LNCAP (cell line): ENCODE measurements around the gene COX6B2.

Experiments
- CTCF ChIP-seq: fragments of 450-650 bp; IDR thresholded peaks from 2 replicates; pipeline ENCODE4 v1.5.1; 2017; ENCODE audit warnings: mild to moderate bottlenecking

Gene COX6B2

DNA sequence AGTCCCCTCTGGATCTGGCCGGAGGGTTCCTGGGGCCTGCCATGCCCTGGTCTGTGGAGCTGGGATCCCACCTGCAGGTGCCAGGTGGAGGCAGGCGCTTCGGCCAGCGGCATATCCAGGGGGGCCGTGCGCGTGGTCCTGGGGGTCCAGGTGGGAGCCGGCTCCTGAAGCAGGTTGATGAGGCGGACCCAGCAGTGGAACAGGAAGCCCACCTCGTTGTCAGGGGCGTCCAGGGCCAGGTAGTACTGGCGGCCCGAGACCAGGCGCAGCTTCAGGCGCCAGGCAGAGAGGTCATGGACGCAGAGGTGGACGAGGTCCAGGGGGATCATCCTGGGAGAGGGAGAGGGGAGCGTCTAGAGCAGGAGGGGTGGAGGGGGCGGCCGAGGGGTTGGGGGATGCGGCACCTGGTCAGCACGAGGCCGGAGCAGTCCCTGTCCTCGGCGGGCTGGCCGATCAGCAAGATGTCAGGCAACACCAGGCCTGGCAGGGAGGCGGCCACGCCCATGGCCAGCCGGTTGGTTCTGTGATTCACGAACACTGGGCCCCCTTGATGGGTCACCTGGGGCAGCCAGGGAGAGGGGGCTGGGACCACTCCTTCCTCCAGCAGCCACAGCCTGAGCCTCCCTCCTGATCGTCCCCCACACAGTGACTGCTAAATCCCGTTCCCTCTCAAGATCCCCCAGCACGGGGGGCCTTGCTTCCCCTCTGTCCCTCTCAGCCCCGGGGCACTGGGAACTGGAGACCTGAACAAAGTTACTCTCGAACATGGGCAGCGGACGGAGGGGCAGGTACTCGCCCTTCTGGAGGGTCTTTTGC lies 7.9 kb upstream of the COX6B2 start:
- no peak for TF ChIP-seq CTCF

DNA sequence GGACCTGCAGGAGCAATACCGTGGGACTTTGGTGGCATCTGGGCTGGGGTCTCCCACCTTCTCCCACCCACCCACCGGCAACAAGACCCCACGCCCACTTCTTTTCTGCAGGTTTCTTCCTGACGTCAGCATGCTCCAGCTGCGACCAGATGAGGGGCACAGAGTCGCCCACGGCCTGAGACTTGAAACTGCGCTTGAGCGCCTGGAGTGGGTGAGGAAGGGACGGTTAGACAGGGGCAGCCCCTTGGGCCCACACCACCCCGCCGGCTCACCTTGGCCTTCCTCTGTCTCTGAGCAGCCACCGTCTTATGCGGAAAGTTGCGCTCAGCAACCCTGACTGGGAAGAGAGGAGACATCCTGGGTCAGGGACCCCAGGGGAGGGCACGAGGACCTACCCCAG lies 6.4 kb upstream of the COX6B2 start:
- no peak for TF ChIP-seq CTCF

DNA sequence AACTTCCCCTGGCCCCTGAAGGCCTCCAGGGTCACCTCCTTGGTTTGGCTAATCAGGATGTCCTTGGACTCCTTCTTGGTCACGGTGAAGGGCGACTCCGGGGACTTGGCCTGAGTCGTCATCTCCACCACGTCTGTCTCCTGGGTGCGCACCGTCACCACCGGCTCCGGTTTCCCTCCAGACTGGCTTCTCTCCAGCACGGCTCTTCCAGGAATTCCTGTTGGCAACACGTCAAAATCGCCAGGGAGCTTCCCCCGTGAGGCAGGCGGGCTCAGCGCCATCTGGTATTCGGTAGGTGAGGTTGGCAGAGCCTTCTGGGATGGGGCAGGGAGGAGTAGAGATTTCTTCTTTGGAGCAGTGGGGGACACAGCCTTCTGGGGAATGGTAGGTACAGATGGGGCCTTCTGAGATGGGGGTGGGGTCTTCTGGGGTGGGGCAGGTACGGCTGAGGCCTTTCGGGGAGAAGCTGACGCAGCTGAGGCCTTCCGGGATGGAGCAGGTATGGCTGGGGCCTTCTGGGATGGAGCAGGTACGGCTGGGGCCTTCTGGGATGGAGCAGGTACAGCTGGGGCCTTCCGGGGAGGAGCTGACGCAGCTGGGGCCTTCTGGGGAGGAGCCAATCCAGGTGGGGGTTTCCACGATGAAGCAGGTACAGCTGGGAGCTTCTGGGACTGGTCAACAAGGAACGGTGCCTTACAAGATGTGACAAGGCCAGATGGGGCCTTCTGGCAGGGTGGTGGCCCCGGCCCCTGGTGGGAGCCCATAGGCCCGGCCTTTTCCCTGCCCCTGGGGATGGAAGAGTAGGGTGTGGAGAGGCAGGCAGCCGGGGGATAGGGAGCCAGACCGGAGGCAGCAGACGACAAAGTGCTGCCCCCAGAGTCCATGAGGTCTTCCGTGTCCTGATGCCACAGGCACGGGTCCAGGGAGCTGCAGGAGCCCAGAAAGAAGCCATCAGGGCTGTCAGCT lies 4.7 kb upstream of the COX6B2 start:
- no peak for TF ChIP-seq CTCF

DNA sequence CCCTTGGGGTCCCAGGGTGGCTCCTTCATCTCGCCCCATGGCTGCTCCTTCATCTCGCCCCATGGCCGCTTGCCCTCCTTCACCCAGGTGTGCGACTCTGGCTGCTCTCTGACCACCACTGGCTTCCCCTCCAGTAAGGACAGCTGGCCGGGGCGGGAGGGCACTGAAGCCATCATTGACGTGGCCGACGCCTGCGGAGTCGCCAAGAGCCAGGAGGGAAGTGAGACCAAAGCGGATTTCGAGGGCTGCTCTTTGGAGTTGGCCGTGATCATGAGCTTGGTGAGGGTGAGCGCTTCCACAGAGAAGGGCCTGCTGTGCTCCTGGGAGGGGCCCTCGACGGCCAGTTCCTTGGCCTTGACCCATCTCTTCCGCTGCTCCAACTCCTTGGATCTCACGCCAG lies 4.0 kb upstream of the COX6B2 start:
- no peak for TF ChIP-seq CTCF

- no peak for TF ChIP-seq CTCF
Observed at GRCh38 chr19:55355213-55355821, 798 bp upstream of the COX6B2 start.

DNA sequence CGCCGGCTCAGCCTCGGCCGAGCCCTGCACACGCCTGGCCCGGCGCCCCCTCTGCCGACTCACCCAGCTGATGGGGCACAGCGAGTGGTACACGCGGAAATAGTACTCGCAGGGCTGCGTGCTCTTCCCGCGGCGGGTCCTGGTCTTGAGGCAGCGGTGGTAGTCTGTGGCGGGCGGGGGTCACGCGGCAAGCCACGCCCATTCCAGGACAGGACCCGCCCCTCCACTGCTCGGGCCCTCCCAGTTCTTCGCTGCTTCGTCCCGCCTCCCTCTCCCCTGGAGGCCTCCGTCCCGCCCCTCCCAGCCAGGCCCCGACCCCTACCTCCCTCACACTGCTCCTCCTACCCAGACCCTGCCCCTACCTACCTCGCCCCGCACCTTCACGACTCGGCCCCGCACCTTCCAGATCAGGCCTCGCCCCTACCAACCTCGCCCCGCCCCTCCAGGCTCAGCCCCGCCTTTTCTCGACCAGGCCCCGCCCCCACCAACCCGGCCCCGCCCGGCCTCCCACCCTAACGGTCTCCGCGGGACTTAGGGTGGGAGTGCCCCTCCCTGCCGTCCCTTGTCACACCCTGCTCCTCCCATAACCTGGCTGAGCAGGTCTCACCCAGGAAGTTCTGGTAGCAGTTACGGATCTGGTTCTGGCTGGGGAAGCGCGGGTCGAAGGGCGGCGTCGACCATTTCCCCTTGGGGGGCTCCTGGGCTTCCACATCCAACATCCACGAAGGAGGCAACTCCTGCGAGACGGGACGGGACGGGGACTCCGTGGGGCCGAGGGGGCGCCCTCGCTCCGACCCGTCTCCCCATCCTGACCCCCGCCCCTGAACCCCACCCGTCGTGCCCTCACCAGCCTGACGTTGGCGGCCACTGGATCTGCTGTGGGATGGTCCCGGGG lies 469 bp downstream of the COX6B2 start:
- TF ChIP-seq CTCF, result no peak

GRCh38 chr19:55353356-55353802 lies 1.1 kb downstream of the COX6B2 start:
- no peak for TF ChIP-seq CTCF
